HG03575 (cell line): ENCODE measurements around the gene ABCB6.
"Not testable (repeated sequence)": the region's sequence is repeated elsewhere in the genome, so short reads cannot be mapped to it uniquely, and the experiment has no call there.

Experiments used
- ATAC-seq: cut with Tn5 transposase; IDR thresholded peaks from one replicate; pipeline ENCODE4 v1.9.1; 2021; ENCODE audit not compliant: unreplicated experiment, insufficient number of reproducible peaks, low FRiP score; ENCODE audit errors: extremely low read depth

Gene ABCB6

DNA sequence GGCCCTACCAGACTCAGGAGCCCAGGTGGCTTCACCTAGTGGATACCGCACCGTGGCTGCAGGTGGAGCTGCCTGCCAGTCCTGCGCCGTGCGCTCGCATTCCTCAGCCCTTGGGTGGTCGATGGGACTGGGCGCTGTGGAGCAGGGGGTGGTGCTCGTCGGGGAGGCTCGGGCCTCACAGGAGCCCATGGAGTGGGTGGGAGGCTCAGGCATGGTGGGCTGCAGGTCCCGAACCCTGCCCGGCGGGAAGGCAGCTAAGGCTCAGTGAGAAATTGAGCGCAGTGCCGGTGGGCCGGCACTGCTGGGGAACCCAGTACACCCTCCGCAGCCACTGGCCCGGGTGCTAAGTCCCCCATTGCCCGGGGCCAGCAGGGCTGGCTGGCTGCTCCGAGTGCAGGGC lies 17.4 kb downstream of the ABCB6 start:
- ATAC-seq = not testable (repeated sequence)

- not testable (repeated sequence) for ATAC-seq
Measured at GRCh38 chr2:219200502-219201326, 18.0 kb downstream of the ABCB6 start.

DNA sequence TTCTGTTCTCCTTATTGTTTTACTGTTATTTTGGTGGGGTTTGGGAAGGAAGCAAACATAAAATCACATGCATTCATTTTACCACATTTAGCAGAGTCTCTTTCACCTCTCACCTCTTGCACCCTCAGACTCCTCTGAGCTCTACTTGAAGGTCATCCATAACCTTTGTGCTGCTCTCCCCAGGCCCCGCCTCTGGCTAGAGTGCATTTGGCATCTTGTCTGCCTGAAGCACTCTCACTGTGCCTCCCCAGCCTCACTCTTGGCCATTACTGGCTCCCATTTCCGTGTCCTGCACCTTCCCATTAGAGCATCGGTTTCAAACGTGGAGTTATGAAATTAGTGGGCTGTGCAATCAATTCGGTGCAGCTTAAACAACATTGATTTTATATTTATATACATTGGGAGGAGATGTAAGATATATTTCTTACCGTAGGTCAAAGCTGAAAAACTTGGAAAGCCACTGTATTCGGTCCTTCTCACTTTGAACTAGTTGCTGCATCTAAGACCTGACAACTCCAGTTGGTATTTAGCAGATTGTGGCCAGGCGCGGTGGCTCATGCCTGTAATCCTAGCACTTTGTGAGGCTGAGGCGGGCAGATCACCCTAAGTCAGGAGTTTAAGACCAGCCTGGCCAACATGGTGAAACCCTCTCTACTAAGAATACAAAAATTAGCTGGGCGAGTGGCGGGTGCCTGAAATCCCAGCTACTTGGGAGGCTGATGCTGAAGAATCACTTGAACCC lies 19.1 kb downstream of the ABCB6 start:
- ATAC-seq = no peak

- no peak for ATAC-seq
Measured at GRCh38 chr2:219198974-219199373, 19.8 kb downstream of the ABCB6 start.

GRCh38 chr2:219197388-219197787 lies 21.4 kb downstream of the ABCB6 start:
- ATAC-seq = no peak

DNA sequence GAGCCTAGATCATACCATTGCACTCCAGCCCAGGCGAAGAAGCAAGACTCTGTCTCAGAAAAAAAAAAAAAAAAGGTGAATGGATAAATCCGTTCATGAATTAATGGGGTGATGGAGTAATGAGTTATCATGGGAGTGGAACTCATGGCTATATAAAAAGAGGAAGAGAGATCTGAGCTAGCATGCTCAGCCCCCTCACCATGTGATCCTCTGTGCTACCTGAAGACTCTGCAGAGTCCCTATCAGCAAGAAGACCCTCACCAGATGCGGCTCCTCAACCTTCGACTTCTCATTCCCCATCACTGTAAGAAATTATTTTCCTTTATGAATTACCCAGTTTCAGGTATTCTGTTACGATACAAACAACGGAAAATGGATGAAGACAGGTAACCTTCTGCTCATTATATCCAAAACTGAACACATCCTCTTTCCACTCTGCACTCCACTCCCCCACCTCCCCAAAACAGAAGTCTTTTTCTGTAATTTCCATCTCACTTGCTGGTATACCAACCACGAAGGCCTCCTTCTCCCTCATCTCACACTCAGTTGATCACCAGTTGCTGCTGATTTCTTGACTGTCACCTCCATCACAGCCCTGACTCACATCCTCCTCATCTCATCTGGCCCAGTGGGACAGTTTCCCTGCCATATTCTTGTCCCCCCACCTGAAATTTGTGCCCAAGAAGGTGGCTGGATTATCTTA lies 31.9 kb downstream of the ABCB6 start:
- ATAC-seq = no peak

GRCh38 chr2:219184121-219184520 lies 34.6 kb downstream of the ABCB6 start:
- no peak for ATAC-seq

DNA sequence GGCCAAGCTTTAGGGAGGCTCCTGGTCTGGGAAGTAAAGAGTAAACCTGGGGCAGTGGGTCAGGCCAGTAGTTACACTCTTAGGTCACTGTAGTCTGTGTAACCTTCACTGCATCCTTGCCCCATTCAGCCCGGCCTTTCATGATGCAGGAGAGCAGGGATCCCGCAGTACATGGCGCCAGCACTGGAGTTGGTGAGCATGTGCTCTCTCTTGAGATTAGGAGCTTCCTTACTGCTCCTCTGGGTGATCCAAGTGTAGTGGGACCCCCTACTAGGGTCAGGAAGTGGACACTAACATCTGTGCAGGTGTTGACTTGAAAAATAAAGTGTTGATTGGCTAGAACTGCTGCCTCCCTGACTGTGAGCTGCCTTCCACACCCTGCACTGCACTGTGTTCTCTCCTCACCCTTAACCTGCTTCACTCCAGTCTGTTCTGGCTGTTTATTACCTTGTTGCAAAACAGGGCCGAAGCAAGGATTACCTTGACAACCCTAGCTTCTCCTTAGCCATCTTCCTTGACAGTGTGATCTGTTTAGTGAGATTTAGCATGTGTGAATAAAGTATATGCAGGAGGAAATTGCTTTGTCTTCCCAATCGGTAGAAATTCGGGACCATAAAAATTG lies 35.5 kb downstream of the ABCB6 start:
- no peak for ATAC-seq

DNA sequence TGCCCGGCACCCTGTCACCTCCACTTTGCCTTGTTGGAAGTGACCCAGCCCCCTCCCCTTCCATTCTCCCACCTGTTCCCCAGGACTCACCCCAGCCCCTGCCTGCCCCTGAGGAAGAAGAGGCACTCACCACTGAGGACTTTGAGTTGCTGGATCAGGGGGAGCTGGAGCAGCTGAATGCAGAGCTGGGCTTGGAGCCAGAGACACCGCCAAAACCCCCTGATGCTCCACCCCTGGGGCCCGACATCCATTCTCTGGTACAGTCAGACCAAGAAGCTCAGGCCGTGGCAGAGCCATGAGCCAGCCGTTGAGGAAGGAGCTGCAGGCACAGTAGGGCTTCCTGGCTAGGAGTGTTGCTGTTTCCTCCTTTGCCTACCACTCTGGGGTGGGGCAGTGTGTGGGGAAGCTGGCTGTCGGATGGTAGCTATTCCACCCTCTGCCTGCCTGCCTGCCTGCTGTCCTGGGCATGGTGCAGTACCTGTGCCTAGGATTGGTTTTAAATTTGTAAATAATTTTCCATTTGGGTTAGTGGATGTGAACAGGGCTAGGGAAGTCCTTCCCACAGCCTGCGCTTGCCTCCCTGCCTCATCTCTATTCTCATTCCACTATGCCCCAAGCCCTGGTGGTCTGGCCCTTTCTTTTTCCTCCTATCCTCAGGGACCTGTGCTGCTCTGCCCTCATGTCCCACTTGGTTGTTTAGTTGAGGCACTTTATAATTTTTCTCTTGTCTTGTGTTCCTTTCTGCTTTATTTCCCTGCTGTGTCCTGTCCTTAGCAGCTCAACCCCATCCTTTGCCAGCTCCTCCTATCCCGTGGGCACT lies 36.2 kb downstream of the ABCB6 start:
- no peak for ATAC-seq

DNA sequence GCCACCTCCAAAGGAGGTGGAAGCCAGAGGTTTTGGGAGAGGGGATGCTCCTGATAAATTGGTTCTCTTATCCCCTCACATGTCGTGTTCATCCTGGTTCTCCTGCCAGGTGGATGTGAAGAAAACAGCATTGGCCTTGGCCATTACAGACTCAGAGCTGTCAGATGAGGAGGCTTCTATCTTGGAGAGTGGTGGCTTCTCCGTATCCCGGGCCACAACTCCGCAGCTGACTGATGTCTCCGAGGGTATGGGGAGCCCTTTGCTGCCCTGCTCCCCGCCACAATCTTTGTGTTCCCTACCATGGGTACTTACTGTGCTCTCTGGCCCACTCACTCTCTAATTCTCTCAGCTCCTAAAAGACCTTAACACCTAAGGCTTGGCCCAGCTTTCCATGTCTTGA lies 37.2 kb downstream of the ABCB6 start:
- ATAC-seq = no peak

DNA sequence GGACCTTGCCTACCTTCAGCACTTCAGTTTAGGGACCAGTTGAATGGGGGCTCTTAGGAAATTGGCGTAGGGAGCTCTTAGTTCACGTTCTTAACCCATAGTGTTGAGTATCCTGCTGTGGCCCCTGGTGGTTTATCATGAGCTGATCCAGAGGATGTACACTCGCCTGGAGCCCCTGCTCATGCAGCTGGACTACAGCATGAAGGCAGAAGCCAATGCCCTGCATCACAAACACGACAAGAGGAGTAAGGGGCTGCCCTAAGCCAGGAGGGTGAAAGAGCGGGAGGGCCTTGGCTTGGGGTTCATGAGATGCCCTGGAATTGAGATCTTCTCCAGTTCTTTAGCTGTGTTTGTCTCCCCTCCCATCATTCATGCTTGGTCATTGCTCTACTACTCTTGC lies 37.8 kb downstream of the ABCB6 start:
- ATAC-seq = no peak

DNA sequence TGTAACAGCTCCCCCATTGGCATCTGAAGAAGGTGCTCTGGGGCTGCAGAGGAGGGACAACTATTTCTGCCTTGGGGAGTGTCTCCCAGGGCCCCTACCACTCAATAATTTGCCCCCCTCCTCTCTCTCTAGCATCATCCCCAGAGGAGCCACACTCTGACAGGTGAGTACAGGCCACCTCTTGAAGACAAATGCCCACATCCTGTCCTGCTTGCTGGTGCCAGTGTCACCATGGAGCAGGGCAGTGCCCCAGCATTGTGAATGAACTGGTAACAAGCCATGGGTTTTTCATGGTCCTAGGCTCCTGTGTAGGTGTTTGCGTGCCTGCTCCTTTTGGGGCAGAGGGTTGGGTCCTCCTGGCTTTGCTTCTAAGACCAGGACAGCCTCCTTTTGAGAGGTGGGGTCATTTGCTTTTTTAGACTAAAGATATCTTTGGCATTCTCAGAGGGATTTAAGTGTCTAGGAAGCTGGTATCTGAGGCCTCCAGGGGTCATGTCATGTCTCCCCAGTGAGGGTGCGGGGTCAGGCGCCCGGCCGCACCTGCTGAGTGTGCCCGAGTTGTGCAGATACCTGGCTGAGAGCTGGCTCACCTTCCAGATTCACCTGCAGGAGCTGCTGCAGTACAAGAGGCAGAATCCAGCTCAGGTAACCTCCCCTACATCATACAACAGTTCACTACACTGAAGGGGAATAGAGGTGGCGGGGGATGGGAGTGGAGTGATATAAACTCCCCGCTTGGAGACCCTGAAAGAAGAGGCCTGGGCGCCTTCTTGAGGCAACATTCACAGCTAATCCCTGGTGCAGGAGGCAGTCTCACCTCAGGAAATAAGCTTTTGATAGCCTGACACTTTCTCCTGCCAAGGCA lies 38.9 kb downstream of the ABCB6 start:
- no peak for ATAC-seq

DNA sequence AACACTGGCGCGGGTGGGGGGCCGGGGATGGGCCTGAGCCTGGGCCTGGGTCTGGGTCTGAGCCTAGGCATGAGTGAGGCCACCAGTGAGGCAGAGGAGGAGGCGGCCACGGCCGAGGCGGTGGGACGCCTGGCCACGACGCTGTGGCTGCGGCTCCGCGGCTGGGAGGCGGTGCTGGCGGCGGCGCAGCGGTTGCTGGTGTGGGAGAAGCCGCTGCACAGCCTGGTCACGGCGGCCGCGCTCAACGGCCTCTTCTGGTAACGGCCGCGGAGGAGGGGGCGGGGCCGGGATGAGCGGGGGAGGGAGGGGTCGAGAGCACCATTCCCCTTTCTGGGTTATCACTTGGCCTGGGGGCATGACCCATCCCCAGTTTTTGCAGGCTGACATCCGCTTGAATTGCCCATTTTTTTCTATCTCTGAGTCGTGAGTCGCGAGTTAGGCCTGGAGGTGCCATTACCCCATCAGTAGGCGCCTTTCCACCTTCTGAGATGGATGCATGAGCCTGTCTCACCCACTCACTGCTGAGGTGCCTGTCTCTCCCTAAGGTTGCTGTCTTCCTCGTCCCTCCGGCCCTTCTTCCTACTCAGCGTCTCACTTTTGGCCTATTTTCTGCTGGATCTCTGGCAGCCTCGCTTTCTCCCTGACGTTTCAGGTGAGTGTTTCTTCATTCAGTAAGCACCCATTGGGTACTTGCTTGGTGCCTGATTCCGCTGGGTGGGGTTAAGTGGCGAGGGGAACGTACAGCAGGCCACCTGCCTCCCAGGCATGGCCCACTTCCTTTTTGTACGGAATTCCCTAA lies 40.2 kb downstream of the ABCB6 start:
- ATAC-seq = no peak

- ATAC-seq = no peak
Measured at GRCh38 chr2:219177552-219178376, 41.0 kb downstream of the ABCB6 start, which contains the start of gene RETREG2. Gene RETREG2, plus strand, starts transcription at chr2:219178275. Its CDS starts 78 bp downstream, at chr2:219178353.

GRCh38 chr2:219176818-219177551 lies 41.8 kb downstream of the ABCB6 start, which contains the start of gene CNPPD1:
Gene CNPPD1, minus strand, starts transcription at chr2:219176925. Its CDS starts 97 bp downstream, at chr2:219176828.
- no peak for ATAC-seq
